HG03103 (cell line): ENCODE data around the gene CNR2.
A peak's percentile ranks its signal among the peaks of the same experiment; 100 is the strongest.
"Not testable (repeated sequence)": the region's sequence is repeated elsewhere in the genome, so short reads cannot be mapped to it uniquely, and the experiment has no call there.

Source experiments
- ATAC-seq: cut with Tn5 transposase; IDR thresholded peaks from one replicate; pipeline ENCODE4 v1.9.1; 2021; ENCODE audit warnings: low read depth; ENCODE audit not compliant: unreplicated experiment

The CNR2 gene

GRCh38 chr1:23922321-23922943 lies 9.3 kb upstream of the CNR2 start:
- no peak for ATAC-seq

- no peak for ATAC-seq
These were observed 3.3 kb upstream of the CNR2 start for GRCh38 chr1:23916209-23917131.

- no peak for ATAC-seq
These were observed 2.3 kb upstream of the CNR2 start for GRCh38 chr1:23915466-23915865.

- no peak for ATAC-seq
These were observed 1.8 kb upstream of the CNR2 start for GRCh38 chr1:23914921-23915320.

GRCh38 chr1:23911921-23912320 lies 1.2 kb downstream of the CNR2 start:
- no peak for ATAC-seq

- peak; percentile 31 for ATAC-seq
These were observed 2.5 kb downstream of the CNR2 start for GRCh38 chr1:23910553-23911246.

GRCh38 chr1:23910144-23910543 lies 3.0 kb downstream of the CNR2 start:
- no peak for ATAC-seq

GRCh38 chr1:23909412-23909811 lies 3.8 kb downstream of the CNR2 start:
- ATAC-seq = no peak

GRCh38 chr1:23908453-23909341 lies 4.5 kb downstream of the CNR2 start:
- ATAC-seq = no peak

- ATAC-seq = no peak
These were observed 6.4 kb downstream of the CNR2 start for GRCh38 chr1:23906731-23907130.

- no peak for ATAC-seq
These were observed 7.6 kb downstream of the CNR2 start for GRCh38 chr1:23905461-23906025.

GRCh38 chr1:23904748-23905357 lies 8.3 kb downstream of the CNR2 start:
- peak; percentile 32 for ATAC-seq

- ATAC-seq = no peak
These were observed 9.4 kb downstream of the CNR2 start for GRCh38 chr1:23903754-23904153.

GRCh38 chr1:23902321-23903278 lies 10.6 kb downstream of the CNR2 start:
- ATAC-seq = no peak

GRCh38 chr1:23900017-23900416 lies 13.1 kb downstream of the CNR2 start:
- not testable (repeated sequence) for ATAC-seq

GRCh38 chr1:23899070-23899469 lies 14.1 kb downstream of the CNR2 start:
- no peak for ATAC-seq

GRCh38 chr1:23897083-23897482 lies 16.1 kb downstream of the CNR2 start:
- ATAC-seq = no peak

GRCh38 chr1:23896491-23896890 lies 16.7 kb downstream of the CNR2 start:
- ATAC-seq = no peak
